A549 (cell line): ENCODE results near the gene MLX.

Source experiments
- CHD2 ChIP-seq: fragments of 150-350 bp; IDR thresholded peaks from 2 replicates; pipeline ENCODE4 v1.6.1; 2014; ENCODE audit warnings: low read length; ENCODE audit not compliant: partially characterized antibody
- CHD4 ChIP-seq: fragments of 200-600 bp; sonication (generic); IDR thresholded peaks from 2 replicates; pipeline ENCODE4 v1.6.1; 2016; ENCODE audit warnings: antibody characterized with exemption, mild to moderate bottlenecking, borderline replicate concordance
- EP300 ChIP-seq, 2 experiments: fragments of >200 bp; sonication (Bioruptor Twin); formaldehyde crosslinking; IDR thresholded peaks; 2 replicates in 1 of 2; 3 replicates in 1 of 2; pipeline ENCODE4 v1.6.1; 2016 to 2017
- ESRRA ChIP-seq: fragments of 150-350 bp; IDR thresholded peaks from 2 replicates; pipeline ENCODE4 v1.6.1; 2014; ENCODE audit warnings: mild to moderate bottlenecking, low read length, borderline replicate concordance
- HEYL ChIP-seq: fragments of 250-450 bp; sonication (Bioruptor Pico); IDR thresholded peaks from 2 replicates; pipeline ENCODE4 v1.8.0; 2021; ENCODE audit warnings: mild to moderate bottlenecking, moderate library complexity
- POLR2A ChIP-seq: IDR thresholded peaks from 2 replicates; pipeline ENCODE4 v1.6.1; 2012; ENCODE audit warnings: mild to moderate bottlenecking, low read length
- POLR2AphosphoS2 ChIP-seq: conservative IDR thresholded peaks from 2 replicates; pipeline ENCODE4 v1.6.1; 2012; ENCODE audit warnings: low read length, improper control_type of control experiment, inconsistent platforms
- RAD21 ChIP-seq, 2 experiments: fragments of >200 bp in 1 of 2; sonication (Bioruptor Twin) in 1 of 2; formaldehyde crosslinking in 1 of 2; IDR thresholded peaks in 1 of 2; conservative IDR thresholded peaks in 1 of 2; 2 replicates in 1 of 2; 3 replicates in 1 of 2; pipeline ENCODE4 v1.6.1; 2012 to 2018; ENCODE audit warnings: inconsistent platforms in 1 of 2
- RCOR1 ChIP-seq: fragments of 150-350 bp; IDR thresholded peaks from 2 replicates; pipeline ENCODE4 v1.6.1; 2014; ENCODE audit warnings: antibody characterized with exemption, low read length, low read depth
- RFX5 ChIP-seq: fragments of 450-650 bp; IDR thresholded peaks from 2 replicates; pipeline ENCODE4 v1.7.1; 2014; ENCODE audit warnings: antibody characterized with exemption, mild to moderate bottlenecking, moderate library complexity
- ZFP36 ChIP-seq: fragments of 450-650 bp; IDR thresholded peaks from 2 replicates; pipeline ENCODE4 v1.6.1; 2014; ENCODE audit warnings: borderline replicate concordance; ENCODE audit not compliant: partially characterized antibody
- TF ChIP-seq, protein P1 (sequence below): fragments of >200 bp; sonication (Bioruptor Twin); formaldehyde crosslinking; IDR thresholded peaks from 3 replicates; pipeline ENCODE4 v1.5.1; 2016
- TF ChIP-seq, protein P2 (sequence below): IDR thresholded peaks from 2 replicates; pipeline ENCODE4 v1.6.1; 2012; ENCODE audit warnings: low read depth, borderline replicate concordance
- TF ChIP-seq, protein P3 (sequence below): fragments of 150-350 bp; IDR thresholded peaks from 2 replicates; pipeline ENCODE4 v1.6.1; 2014; ENCODE audit warnings: low read depth, mild to moderate bottlenecking, low read length

DNA sequence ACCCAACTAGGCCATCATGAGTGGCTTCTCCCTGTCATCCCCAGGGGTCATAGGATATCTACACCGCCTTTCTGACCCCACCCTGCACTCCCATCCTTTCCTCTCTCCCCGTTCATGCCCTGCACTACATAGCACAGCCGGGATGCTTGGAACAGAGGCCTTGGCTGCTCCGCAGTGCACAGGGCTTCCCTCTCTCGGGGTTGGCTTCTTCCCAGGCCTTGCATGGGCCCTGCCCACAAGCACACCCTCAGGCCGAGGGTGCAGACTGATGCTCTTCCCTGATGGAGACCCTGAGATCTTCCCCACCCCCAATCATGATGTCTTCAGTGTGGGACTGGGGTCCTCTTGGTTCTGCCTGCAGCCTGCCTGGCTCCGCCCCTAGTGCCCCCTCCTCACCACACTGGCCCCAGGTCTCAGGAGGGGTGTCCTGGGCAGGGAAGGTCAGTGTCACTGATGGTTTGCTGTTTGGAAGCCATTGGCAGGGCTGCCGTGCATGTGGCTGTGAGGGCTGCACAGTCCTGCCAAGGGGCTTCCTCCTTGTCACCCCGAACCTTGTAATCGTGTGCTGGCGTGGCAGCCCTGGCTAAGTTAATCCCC lies 45.1 kb upstream of the MLX start:
- TF ChIP-seq POLR2A, result no peak
- TF ChIP-seq, protein P1, sequence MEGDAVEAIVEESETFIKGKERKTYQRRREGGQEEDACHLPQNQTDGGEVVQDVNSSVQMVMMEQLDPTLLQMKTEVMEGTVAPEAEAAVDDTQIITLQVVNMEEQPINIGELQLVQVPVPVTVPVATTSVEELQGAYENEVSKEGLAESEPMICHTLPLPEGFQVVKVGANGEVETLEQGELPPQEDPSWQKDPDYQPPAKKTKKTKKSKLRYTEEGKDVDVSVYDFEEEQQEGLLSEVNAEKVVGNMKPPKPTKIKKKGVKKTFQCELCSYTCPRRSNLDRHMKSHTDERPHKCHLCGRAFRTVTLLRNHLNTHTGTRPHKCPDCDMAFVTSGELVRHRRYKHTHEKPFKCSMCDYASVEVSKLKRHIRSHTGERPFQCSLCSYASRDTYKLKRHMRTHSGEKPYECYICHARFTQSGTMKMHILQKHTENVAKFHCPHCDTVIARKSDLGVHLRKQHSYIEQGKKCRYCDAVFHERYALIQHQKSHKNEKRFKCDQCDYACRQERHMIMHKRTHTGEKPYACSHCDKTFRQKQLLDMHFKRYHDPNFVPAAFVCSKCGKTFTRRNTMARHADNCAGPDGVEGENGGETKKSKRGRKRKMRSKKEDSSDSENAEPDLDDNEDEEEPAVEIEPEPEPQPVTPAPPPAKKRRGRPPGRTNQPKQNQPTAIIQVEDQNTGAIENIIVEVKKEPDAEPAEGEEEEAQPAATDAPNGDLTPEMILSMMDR, result no peak
- TF ChIP-seq CHD4, result no peak
- no peak for TF ChIP-seq POLR2AphosphoS2
- TF ChIP-seq ESRRA, result no peak
- TF ChIP-seq EP300 (IDR thresholded peaks at IDR 0.05), result no peak
- TF ChIP-seq RFX5, result no peak
- TF ChIP-seq RAD21 (conservative IDR thresholded peaks at IDR 0.05 in 1 of 2, IDR thresholded peaks at IDR 0.05 in 1 of 2), result no peak
- TF ChIP-seq, protein P2, sequence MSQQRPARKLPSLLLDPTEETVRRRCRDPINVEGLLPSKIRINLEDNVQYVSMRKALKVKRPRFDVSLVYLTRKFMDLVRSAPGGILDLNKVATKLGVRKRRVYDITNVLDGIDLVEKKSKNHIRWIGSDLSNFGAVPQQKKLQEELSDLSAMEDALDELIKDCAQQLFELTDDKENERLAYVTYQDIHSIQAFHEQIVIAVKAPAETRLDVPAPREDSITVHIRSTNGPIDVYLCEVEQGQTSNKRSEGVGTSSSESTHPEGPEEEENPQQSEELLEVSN, result no peak
- TF ChIP-seq RCOR1, result no peak
- no peak for TF ChIP-seq HEYL (CRISPR knock-in tag)
- no peak for TF ChIP-seq CHD2
- TF ChIP-seq ZFP36, result no peak
- TF ChIP-seq, protein P3, sequence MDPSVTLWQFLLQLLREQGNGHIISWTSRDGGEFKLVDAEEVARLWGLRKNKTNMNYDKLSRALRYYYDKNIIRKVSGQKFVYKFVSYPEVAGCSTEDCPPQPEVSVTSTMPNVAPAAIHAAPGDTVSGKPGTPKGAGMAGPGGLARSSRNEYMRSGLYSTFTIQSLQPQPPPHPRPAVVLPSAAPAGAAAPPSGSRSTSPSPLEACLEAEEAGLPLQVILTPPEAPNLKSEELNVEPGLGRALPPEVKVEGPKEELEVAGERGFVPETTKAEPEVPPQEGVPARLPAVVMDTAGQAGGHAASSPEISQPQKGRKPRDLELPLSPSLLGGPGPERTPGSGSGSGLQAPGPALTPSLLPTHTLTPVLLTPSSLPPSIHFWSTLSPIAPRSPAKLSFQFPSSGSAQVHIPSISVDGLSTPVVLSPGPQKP, result no peak
